ENCODE data around the gene AKAP1. TPM values are rescaled to one million over a fixed set of nuclear protein-coding genes. Genes with fewer than 3 reads are reported as not detected.

AKAP1 gene
- total and polyA plus RNA-seq, 3 donors from 2014 or later, result 73.0 to 304 (median 224) TPM

DNA sequence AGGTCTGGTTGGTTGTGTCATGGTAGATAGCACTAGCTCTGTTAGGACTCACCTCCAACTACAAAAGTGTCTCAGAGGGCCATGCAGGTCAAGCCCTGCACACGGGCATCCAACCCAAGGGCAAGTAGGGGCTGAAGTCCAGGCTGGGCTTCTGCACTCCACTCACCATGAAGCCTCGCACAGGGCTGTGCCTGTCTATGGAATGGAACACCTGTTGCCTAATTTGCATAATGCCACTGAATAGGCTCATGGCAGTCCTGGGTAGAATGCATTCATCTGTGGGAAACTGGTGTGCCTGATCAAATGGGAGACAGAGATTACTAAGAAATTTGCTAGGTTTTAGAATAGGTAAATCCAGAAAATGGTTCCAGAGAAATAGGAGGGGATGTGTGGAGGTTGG lies 8.0 kb upstream of the AKAP1 start:
- no peaks in the 10 kb centered on the region for H3K4me1 ChIP-seq
- no peaks in the 10 kb centered on the region for H3K27me3 ChIP-seq
- no peaks in the 10 kb centered on the region for H3K36me3 ChIP-seq (ENCODE audit: low read depth, missing control alignments)
- no peak overlapping the region for H3K4me3 ChIP-seq
- no peaks in the 10 kb centered on the region for H3K9me3 ChIP-seq
- TF ChIP-seq POLR2A (IDR thresholded peaks at IDR 0.05), result no peak
- TF ChIP-seq, protein P1, sequence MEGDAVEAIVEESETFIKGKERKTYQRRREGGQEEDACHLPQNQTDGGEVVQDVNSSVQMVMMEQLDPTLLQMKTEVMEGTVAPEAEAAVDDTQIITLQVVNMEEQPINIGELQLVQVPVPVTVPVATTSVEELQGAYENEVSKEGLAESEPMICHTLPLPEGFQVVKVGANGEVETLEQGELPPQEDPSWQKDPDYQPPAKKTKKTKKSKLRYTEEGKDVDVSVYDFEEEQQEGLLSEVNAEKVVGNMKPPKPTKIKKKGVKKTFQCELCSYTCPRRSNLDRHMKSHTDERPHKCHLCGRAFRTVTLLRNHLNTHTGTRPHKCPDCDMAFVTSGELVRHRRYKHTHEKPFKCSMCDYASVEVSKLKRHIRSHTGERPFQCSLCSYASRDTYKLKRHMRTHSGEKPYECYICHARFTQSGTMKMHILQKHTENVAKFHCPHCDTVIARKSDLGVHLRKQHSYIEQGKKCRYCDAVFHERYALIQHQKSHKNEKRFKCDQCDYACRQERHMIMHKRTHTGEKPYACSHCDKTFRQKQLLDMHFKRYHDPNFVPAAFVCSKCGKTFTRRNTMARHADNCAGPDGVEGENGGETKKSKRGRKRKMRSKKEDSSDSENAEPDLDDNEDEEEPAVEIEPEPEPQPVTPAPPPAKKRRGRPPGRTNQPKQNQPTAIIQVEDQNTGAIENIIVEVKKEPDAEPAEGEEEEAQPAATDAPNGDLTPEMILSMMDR (IDR thresholded peaks at IDR 0.05), result no peak
- 83 to 94% methylated on average over 2 of the region's 2 CpGs for WGBS, 2 donors
- intact Hi-C loops (cut with DNase I; ENCODE audit: low total_unique reads), result no loop called here
- no peak for DNase-seq
- no peak overlapping the region for H3K27ac ChIP-seq

DNA sequence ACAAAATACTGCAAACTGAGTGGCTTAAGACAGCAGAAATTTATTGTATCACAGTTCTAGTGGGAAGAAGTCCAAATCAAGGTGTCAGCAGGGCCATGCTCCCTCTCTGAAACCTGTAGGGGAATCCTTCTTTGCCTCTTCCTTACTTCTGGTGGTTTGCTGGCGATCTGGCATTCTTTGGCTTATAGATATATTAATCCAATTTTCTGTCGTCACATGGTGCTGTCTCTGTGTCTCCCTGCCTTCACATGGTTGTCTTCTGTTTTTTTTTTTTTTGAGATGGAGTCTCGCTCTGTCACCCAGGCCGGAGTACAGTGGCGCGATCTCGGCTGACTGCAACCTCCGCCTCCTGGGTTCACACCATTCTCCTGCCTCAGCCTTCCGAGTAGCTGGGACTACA lies 6.8 kb upstream of the AKAP1 start:
- TF ChIP-seq POLR2A (IDR thresholded peaks at IDR 0.05), result no peak
- TF ChIP-seq, protein P1 (IDR thresholded peaks at IDR 0.05), result no peak
- Histone ChIP-seq H3K27me3 (no peaks in the 10 kb centered on the region), H3K9me3 (no peaks in the 10 kb centered on the region), H3K36me3 (ENCODE audit: low read depth, missing control alignments) (no peaks in the 10 kb centered on the region), H3K4me3 (no peak overlapping the region), H3K27ac (no peak overlapping the region), H3K4me1 (no peaks in the 10 kb centered on the region)
- intact Hi-C loops (cut with DNase I; ENCODE audit: low total_unique reads), result no loop called here
- WGBS, 2 donors, result 88 to 97% methylated on average over 9 of the region's 9 CpGs
- DNase-seq, result no peak

DNA sequence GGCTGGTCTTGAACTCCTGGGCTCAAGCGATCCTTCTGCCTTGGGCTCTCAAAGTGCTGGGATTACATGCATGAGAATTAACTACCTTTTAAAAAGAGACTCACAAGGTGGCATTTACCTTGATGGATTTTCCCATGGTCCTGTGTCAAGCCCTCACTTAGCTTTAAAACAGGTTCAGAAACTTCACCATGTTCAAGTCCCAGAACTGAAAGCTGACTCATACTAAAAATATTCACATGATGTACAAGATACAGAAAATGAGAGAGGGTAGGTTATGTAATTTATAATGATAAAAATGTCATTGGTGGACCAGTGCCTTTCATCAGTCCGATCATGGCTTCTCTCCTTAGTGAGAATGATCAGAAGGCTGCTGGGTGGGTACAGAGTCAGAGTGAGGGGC lies 4.3 kb upstream of the AKAP1 start:
- Histone ChIP-seq H3K27ac (no peak overlapping the region), H3K9me3 (no peaks in the 10 kb centered on the region), H3K4me1 (no peaks in the 10 kb centered on the region), H3K36me3 (ENCODE audit: low read depth, missing control alignments) (no peaks in the 10 kb centered on the region), H3K4me3 (no peak overlapping the region), H3K27me3 (no peaks in the 10 kb centered on the region)
- no peak for TF ChIP-seq POLR2A (IDR thresholded peaks at IDR 0.05)
- TF ChIP-seq, protein P1 (IDR thresholded peaks at IDR 0.05), result no peak
- no peak for DNase-seq
- intact Hi-C loops (cut with DNase I; ENCODE audit: low total_unique reads), result no loop called here
- 89 to 93% methylated on average over 2 of the region's 2 CpGs for WGBS, 2 donors

DNA sequence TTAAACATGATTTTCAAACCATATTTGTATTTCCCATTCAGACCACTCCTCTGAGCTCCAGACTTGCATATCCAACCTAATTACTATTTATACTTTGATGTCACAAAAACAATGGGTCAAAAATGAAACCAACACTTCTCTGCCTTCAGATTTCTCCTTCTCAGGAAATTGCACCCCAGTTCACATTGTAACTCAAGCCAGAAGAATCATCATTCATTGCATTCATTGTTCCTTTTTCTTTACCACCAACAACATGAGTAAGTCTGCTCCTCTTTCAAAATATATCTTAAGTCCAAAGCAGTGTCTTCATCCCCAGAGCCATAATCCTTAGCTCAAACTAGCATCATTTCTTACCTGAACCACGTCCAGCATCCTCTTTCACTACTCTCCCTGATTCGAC lies 2.6 kb upstream of the AKAP1 start:
- intact Hi-C loops (cut with DNase I; ENCODE audit: low total_unique reads), result no loop called here
- Histone ChIP-seq H3K4me3 (no peak overlapping the region), H3K9me3 (no peaks in the 10 kb centered on the region), H3K36me3 (ENCODE audit: low read depth, missing control alignments) (no peaks in the 10 kb centered on the region), H3K4me1 (no peaks in the 10 kb centered on the region), H3K27me3 (no peaks in the 10 kb centered on the region), H3K27ac (no peak overlapping the region)
- 85 to 92% methylated on average over 2 of the region's 2 CpGs for WGBS, 2 donors
- TF ChIP-seq POLR2A (IDR thresholded peaks at IDR 0.05), result no peak
- TF ChIP-seq, protein P1 (IDR thresholded peaks at IDR 0.05), result no peak
- DNase-seq, result no peak

DNA sequence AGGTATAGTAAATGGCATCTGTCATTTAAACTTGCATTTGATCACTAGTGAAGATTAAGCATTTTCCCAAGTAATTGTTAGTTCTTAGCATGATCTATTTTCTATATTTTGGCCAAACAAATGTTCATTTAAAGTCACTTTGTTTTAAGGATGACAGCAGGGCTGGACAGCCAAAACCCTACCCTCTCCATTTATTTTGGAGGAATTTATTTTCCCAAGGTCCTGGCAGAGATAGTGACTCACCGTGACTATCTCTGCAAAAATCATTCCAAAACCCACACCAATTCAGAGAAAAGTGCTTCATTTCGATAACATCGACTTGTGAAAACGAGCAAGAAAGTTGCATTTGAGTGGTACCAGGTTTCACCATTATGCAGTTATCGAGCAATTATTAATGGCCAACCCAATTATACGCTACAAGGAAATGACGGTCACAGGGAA lies 665 bp upstream of the AKAP1 start:
- Histone ChIP-seq H3K27ac (peak overlapping the region; percentile 76 to 87), H3K4me1 (no peaks in the 10 kb centered on the region), H3K9me3 (no peaks in the 10 kb centered on the region), H3K36me3 (ENCODE audit: low read depth, missing control alignments) (no peaks in the 10 kb centered on the region), H3K27me3 (no peaks in the 10 kb centered on the region), H3K4me3 (peak overlapping the region; percentile 84 to 87)
- DNase-seq, result no peak
- intact Hi-C loops (cut with DNase I; ENCODE audit: low total_unique reads), result no loop called here
- TF ChIP-seq, protein P1 (IDR thresholded peaks at IDR 0.05), result no peak
- no peak for TF ChIP-seq POLR2A (IDR thresholded peaks at IDR 0.05)
- 0 to 1% methylated on average over 7 of the region's 7 CpGs for WGBS, 2 donors
